ENCODE results near the gene PDZK1. TPM values are rescaled to one million over a fixed set of nuclear protein-coding genes. Genes with fewer than 3 reads are reported as not detected.
"Not testable (repeated sequence)": the region's sequence is repeated elsewhere in the genome, so short reads cannot be mapped to it uniquely, and the experiment has no call there.

The PDZK1 gene
- total RNA-seq, 1 experiment from 2014 or later: 3.4 TPM

DNA sequence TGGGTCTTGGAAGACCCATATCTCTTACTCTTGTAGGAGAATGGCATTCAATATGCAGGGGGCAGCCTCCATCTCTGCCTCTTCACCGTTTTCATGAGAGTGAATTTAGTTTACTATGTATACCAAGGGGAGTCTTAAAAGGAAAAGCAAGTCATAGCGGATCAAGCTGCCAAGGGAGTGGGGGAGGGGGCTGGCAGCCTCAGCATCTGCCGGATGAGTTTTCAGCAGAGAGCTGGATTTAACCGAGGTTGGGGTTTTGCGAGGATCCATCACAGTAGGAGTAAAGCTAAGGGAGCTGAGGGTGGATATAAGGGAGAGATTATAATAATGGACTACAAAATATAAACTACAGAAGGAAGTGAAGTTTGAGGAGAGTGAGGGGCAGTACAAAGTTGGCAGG, 22.0 kb upstream of the PDZK1 start:
- peaks cover 4% of the 10 kb centered on the region; the same call in 1 of the 2 replicates for H3K9me2 ChIP-seq (ENCODE audit: insufficient read depth)
- H3K36me3 ChIP-seq (ENCODE audit: low read depth): no peaks in the 10 kb centered on the region
- no peak overlapping the region for H3K4me2 ChIP-seq
- no peaks in the 10 kb centered on the region for H3K79me2 ChIP-seq (ENCODE audit: low read depth)
- no peak for DNase-seq
- H3K9me3 ChIP-seq (ENCODE audit: insufficient read depth, low read depth): no peaks in the 10 kb centered on the region
- intact Hi-C loops (cut with micrococcal nuclease; ENCODE audit: unreplicated experiment): no loop called here
- H3F3A ChIP-seq (ENCODE audit: insufficient read depth, low read depth): no peaks in the 10 kb centered on the region; the same call in 1 of the 2 replicates
- H3K27me3 ChIP-seq (ENCODE audit: insufficient read depth, low read depth): no peaks in the 10 kb centered on the region
- H3K27ac ChIP-seq: no peak overlapping the region
- no peak for TF ChIP-seq EZH2 (IDR thresholded peaks at IDR 0.05; ENCODE audit: low read depth)
- no peaks in the 10 kb centered on the region for H3K4me1 ChIP-seq (replicated peaks; ENCODE audit: insufficient read depth)
- ChIA-PET POLR2A (ENCODE audit: unreplicated experiment) (no interaction called here), CTCF (no interaction called here)
- H3K4me3 ChIP-seq: no peak overlapping the region
- H4K20me1 ChIP-seq (ENCODE audit: insufficient read depth): no peaks in the 10 kb centered on the region
- no peak overlapping the region for H2AFZ ChIP-seq
- no TSS peak for BruUV-seq (replicated peaks)

GRCh38 chr1:145726193-145726592, 19.0 kb upstream of the PDZK1 start:
- H4K20me1 ChIP-seq (ENCODE audit: insufficient read depth); intact Hi-C loops (cut with micrococcal nuclease; ENCODE audit: unreplicated experiment); H3K9me3 ChIP-seq (ENCODE audit: insufficient read depth, low read depth); BruUV-seq (replicated peaks); H3K9me2 ChIP-seq (ENCODE audit: insufficient read depth); DNase-seq; H3F3A ChIP-seq (ENCODE audit: insufficient read depth, low read depth); H2AFZ ChIP-seq; H3K27ac ChIP-seq; H3K36me3 ChIP-seq (ENCODE audit: low read depth); H3K4me2 ChIP-seq; CTCF ChIA-PET; H3K4me3 ChIP-seq; H3K4me1 ChIP-seq (replicated peaks; ENCODE audit: insufficient read depth); H3K79me2 ChIP-seq (ENCODE audit: low read depth); H3K27me3 ChIP-seq (ENCODE audit: insufficient read depth, low read depth); POLR2A ChIA-PET (ENCODE audit: unreplicated experiment): not testable (repeated sequence)

GRCh38 chr1:145720878-145721671, 13.9 kb upstream of the PDZK1 start:
- no peak for TF ChIP-seq EZH2 (IDR thresholded peaks at IDR 0.05; ENCODE audit: low read depth)
- TF ChIP-seq, protein P1, sequence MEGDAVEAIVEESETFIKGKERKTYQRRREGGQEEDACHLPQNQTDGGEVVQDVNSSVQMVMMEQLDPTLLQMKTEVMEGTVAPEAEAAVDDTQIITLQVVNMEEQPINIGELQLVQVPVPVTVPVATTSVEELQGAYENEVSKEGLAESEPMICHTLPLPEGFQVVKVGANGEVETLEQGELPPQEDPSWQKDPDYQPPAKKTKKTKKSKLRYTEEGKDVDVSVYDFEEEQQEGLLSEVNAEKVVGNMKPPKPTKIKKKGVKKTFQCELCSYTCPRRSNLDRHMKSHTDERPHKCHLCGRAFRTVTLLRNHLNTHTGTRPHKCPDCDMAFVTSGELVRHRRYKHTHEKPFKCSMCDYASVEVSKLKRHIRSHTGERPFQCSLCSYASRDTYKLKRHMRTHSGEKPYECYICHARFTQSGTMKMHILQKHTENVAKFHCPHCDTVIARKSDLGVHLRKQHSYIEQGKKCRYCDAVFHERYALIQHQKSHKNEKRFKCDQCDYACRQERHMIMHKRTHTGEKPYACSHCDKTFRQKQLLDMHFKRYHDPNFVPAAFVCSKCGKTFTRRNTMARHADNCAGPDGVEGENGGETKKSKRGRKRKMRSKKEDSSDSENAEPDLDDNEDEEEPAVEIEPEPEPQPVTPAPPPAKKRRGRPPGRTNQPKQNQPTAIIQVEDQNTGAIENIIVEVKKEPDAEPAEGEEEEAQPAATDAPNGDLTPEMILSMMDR (conservative IDR thresholded peaks at IDR 0.05): peak; percentile 92
- Histone ChIP-seq H3K27me3 (ENCODE audit: insufficient read depth, low read depth) (no peaks in the 10 kb centered on the region), H2AFZ (no peak overlapping the region), H3K36me3 (ENCODE audit: low read depth) (no peaks in the 10 kb centered on the region), H3K4me1 (replicated peaks; ENCODE audit: insufficient read depth) (peaks cover 6% of the 10 kb centered on the region), H3K4me3 (peak overlapping the region; percentile 25; the same call in 1 of the 2 replicates), H3K4me2 (peak overlapping the region; percentile 73), H3K9me2 (ENCODE audit: insufficient read depth) (no peaks in the 10 kb centered on the region), H3K27ac (no peak overlapping the region), H3K79me2 (ENCODE audit: low read depth) (no peaks in the 10 kb centered on the region), H3F3A (ENCODE audit: insufficient read depth, low read depth) (no peaks in the 10 kb centered on the region), H3K9me3 (ENCODE audit: insufficient read depth, low read depth) (no peaks in the 10 kb centered on the region), H4K20me1 (ENCODE audit: insufficient read depth) (no peaks in the 10 kb centered on the region)
- ChIA-PET CTCF (interaction anchor here (0.6 to 0.9 kb wide), 4 partner anchors 16 to 300 kb away, joined by 3 to 6 read pairs (median 4); partner anchors contain the start of gene HJV), POLR2A (ENCODE audit: unreplicated experiment) (interaction anchor here (0.6 to 0.9 kb wide), 3 partner anchors 10 to 440 kb away, joined by 4 to 14 read pairs (median 6); no protein-coding TSS in a partner anchor)
- intact Hi-C loops (cut with micrococcal nuclease; ENCODE audit: unreplicated experiment): loop anchor here (5.0 kb wide), 2 partner anchors 61 to 101 kb away; partner anchors contain the start of genes POLR3C and RNF115
- DNase-seq: peak in 1 of 2 experiments; percentile 76
- BruUV-seq (replicated peaks): no TSS peak

GRCh38 chr1:145720556-145720877, 13.3 kb upstream of the PDZK1 start:
- no TSS peak for BruUV-seq (replicated peaks)
- Histone ChIP-seq H3K27me3 (ENCODE audit: insufficient read depth, low read depth) (no peaks in the 10 kb centered on the region), H3K36me3 (ENCODE audit: low read depth) (no peaks in the 10 kb centered on the region), H4K20me1 (ENCODE audit: insufficient read depth) (no peaks in the 10 kb centered on the region), H3F3A (ENCODE audit: insufficient read depth, low read depth) (no peaks in the 10 kb centered on the region), H3K9me2 (ENCODE audit: insufficient read depth) (no peaks in the 10 kb centered on the region), H3K4me1 (replicated peaks; ENCODE audit: insufficient read depth) (peaks cover 6% of the 10 kb centered on the region), H3K27ac (no peak overlapping the region), H3K4me2 (peak overlapping the region; percentile 73), H2AFZ (no peak overlapping the region), H3K4me3 (peak overlapping the region; percentile 25; the same call in 1 of the 2 replicates), H3K9me3 (ENCODE audit: insufficient read depth, low read depth) (no peaks in the 10 kb centered on the region), H3K79me2 (ENCODE audit: low read depth) (no peaks in the 10 kb centered on the region)
- ChIA-PET POLR2A (ENCODE audit: unreplicated experiment) (interaction anchor here (0.6 to 0.9 kb wide), 4 partner anchors 10 to 440 kb away, joined by 4 to 7 read pairs (median 5); no protein-coding TSS in a partner anchor), CTCF (interaction anchor here (0.6 to 0.7 kb wide), 2 partner anchors 17 to 301 kb away, joined by 3 to 6 read pairs; partner anchors contain the start of gene HJV)
- DNase-seq: peak in 1 of 2 experiments; percentile 58
- TF ChIP-seq, protein P1 (conservative IDR thresholded peaks at IDR 0.05): no peak
- no peak for TF ChIP-seq EZH2 (IDR thresholded peaks at IDR 0.05; ENCODE audit: low read depth)
- intact Hi-C loops (cut with micrococcal nuclease; ENCODE audit: unreplicated experiment): loop anchor here (5.0 kb wide), 2 partner anchors 62 to 102 kb away; partner anchors contain the start of genes POLR3C and RNF115

Measured in PC-9 (cell line).